NT2/D1 (cell line): ENCODE data around the gene TBL3.

Experiments used
- SUZ12 ChIP-seq: IDR thresholded peaks from 2 replicates; pipeline ENCODE4 v1.6.1; 2011; ENCODE audit not compliant: insufficient read length, insufficient read depth; ENCODE audit errors: extremely low read depth
- YY1 ChIP-seq: IDR thresholded peaks from 2 replicates; pipeline ENCODE4 v1.6.1; 2011; ENCODE audit not compliant: insufficient read length, insufficient read depth
- ZNF274 ChIP-seq: IDR thresholded peaks from 2 replicates; pipeline ENCODE4 v1.6.1; 2011; ENCODE audit warnings: mild to moderate bottlenecking, low read depth, low read length

- TF ChIP-seq YY1: no peak
- TF ChIP-seq SUZ12: no peak
- no peak for TF ChIP-seq ZNF274
These were observed 51.5 kb downstream of the TBL3 start for GRCh38 chr16:2023092-2024031.
